Activated CD4-positive, alpha-beta T cell treated with anti-CD3 and anti-CD28 coated beads, Interleukin-2, amount 10 ng/mL, durations not matched to agents 24 days and 14 days (primary cell): ENCODE data around the gene WHRN. TPM values are rescaled to one million over a fixed set of nuclear protein-coding genes. Genes with fewer than 3 reads are reported as not detected.

Experiments
- DNase-seq: peaks from one replicate; pipeline ENCODE4 v3.0.0; 2022
- H3K27ac Mint-ChIP-seq: one replicate; pipeline ENCODE4 v1.8.0; 2022; ENCODE audit warnings: mild to moderate bottlenecking, mixed read lengths
- H3K27me3 Mint-ChIP-seq: one replicate; pipeline ENCODE4 v1.8.0; 2022; ENCODE audit warnings: mixed read lengths
- H3K36me3 Mint-ChIP-seq: one replicate; pipeline ENCODE4 v1.8.0; 2022; ENCODE audit warnings: low read depth, mild to moderate bottlenecking, mixed read lengths
- H3K4me1 Mint-ChIP-seq: one replicate; pipeline ENCODE4 v1.8.0; 2021; ENCODE audit warnings: mixed read lengths
- H3K4me3 Mint-ChIP-seq: one replicate; pipeline ENCODE4 v1.8.0; 2022; ENCODE audit warnings: mild to moderate bottlenecking, moderate library complexity, mixed read lengths
- H3K9me3 Mint-ChIP-seq: one replicate; pipeline ENCODE4 v1.8.0; 2021; ENCODE audit warnings: mixed read lengths
- intact Hi-C: fragments of 100-400 bp; cut with micrococcal nuclease; formaldehyde crosslinking; loops from one replicate; pipeline ENCODE4 v1.15.1; 2023
- total RNA-seq: library from RNA; stranded (reverse); gene quantifications from 2 replicates; pipeline ENCODE4 v1.2.3, GENCODE V29; 2022

WHRN gene
- total RNA-seq, 1 donor from 2014 or later: 2.0 TPM

- Mint-ChIP-seq H3K9me3 (no peaks in the 10 kb centered on the region), H3K4me1 (peaks cover 24% of the 10 kb centered on the region), H3K27me3 (no peaks in the 10 kb centered on the region), H3K27ac (no peak overlapping the region), H3K4me3 (no peak overlapping the region), H3K36me3 (no peaks in the 10 kb centered on the region)
- intact Hi-C loops: no loop called here
- no peak for DNase-seq
Observed at GRCh38 chr9:114480746-114481435, 24.4 kb downstream of the WHRN start.

- intact Hi-C loops: no loop called here
- Mint-ChIP-seq H3K4me1 (peaks cover 19% of the 10 kb centered on the region), H3K27me3 (no peaks in the 10 kb centered on the region), H3K4me3 (no peak overlapping the region), H3K9me3 (no peaks in the 10 kb centered on the region), H3K27ac (no peak overlapping the region), H3K36me3 (no peaks in the 10 kb centered on the region)
- DNase-seq: no peak
Observed at GRCh38 chr9:114478871-114479270, 26.4 kb downstream of the WHRN start.

GRCh38 chr9:114478459-114478858 is 26.8 kb downstream of the WHRN start:
- Mint-ChIP-seq H3K9me3 (no peaks in the 10 kb centered on the region), H3K27me3 (no peaks in the 10 kb centered on the region), H3K4me3 (no peak overlapping the region), H3K27ac (no peak overlapping the region), H3K4me1 (peaks cover 16% of the 10 kb centered on the region), H3K36me3 (no peaks in the 10 kb centered on the region)
- DNase-seq: no peak
- intact Hi-C loops: no loop called here

GRCh38 chr9:114477642-114478041 is 27.6 kb downstream of the WHRN start:
- Mint-ChIP-seq H3K4me3 (no peak overlapping the region), H3K27ac (no peak overlapping the region), H3K4me1 (peaks cover 16% of the 10 kb centered on the region), H3K9me3 (no peaks in the 10 kb centered on the region), H3K27me3 (no peaks in the 10 kb centered on the region), H3K36me3 (no peaks in the 10 kb centered on the region)
- no peak for DNase-seq
- intact Hi-C loops: no loop called here

DNA sequence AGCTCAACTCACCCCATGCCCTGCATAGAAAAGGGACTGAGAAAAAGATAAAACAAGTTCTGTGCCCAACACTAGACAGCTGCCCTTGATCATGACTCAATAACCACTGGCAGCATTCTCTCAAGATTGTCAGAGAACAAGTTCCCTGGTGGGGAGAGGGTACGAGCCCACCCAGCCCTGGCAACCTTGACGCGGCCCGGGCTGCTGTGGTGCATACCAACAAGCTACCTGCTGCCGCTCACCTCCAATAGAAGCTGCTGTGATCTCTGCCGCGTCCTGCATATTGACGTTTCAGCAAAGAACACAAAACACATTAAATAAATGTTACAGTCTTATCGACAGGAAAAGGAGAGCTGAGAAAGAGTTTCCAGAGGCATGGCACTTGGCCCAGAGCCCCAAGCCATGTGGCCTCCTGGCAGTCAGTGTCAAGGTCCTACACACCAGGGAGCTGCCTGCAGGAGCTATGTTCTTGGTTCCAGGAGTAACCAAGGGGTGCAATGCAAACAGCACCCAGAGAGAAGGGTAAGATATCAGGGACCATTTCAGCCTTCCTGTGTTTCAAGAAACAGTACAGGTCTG is 28.3 kb downstream of the WHRN start:
- no peaks in the 10 kb centered on the region for H3K27me3 Mint-ChIP-seq
- intact Hi-C loops: no loop called here
- no peak overlapping the region for H3K27ac Mint-ChIP-seq
- no peak overlapping the region for H3K4me3 Mint-ChIP-seq
- no peak for DNase-seq
- no peaks in the 10 kb centered on the region for H3K36me3 Mint-ChIP-seq
- peaks cover 16% of the 10 kb centered on the region for H3K4me1 Mint-ChIP-seq
- no peaks in the 10 kb centered on the region for H3K9me3 Mint-ChIP-seq

DNA sequence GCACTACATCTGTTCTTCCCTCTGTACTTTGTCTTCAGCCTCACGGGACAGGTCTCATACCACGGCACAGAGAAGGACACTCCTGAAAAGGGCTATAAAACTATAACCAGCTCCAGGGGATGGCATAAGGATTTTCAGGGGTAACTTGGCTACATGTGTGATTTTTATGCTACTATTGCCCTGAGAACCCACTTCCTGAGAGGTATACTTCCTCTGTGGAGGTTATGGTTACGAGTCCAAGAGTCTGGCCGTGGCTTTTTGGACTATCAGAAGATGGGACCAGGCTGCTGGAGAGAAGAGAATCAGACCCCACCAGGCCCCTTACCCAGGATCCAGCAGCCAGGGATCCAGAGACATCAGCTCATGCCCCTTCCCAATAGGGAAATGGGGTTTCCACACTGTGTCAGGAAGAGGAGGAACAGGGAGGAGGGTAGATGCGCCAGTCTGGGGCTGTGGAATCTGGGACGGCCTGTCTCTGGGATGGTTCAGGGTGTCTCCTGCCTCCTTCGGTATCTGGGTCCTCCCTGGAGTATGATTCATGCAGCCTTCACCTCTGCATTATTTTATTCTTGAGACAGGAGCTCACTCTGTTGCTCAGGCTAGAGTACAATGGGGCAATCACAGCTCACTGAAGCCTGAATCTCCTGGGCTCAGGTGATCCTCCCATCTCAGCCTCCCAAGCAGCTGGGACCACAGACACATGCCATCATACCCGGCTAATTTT is 29.7 kb downstream of the WHRN start:
- Mint-ChIP-seq H3K27ac (no peak overlapping the region), H3K4me1 (peaks cover 11% of the 10 kb centered on the region), H3K4me3 (no peak overlapping the region), H3K36me3 (no peaks in the 10 kb centered on the region), H3K9me3 (no peaks in the 10 kb centered on the region), H3K27me3 (no peaks in the 10 kb centered on the region)
- intact Hi-C loops: no loop called here
- DNase-seq: no peak

DNA sequence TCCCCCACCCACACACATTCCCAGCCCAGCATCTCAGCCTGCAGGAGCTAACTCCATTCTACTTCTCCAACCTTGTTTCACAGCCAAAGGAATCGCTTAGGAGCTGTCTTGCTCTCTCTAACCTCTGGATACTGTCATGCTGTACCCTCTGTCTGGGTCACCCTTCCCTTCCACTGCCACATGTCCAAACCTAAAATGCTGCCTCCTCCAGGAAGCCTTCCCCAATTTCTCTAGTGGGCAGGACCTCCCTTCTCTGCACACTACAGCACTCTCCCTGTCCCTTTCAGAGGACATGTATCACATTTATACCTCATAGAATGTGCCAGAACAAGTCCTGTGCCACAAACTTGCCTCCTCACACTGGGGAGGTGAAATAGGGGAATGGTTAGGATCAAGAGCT is 30.8 kb downstream of the WHRN start:
- H3K4me1 Mint-ChIP-seq: peaks cover 11% of the 10 kb centered on the region
- no peak overlapping the region for H3K4me3 Mint-ChIP-seq
- H3K27me3 Mint-ChIP-seq: no peaks in the 10 kb centered on the region
- H3K27ac Mint-ChIP-seq: peak overlapping the region; percentile 17
- H3K9me3 Mint-ChIP-seq: no peaks in the 10 kb centered on the region
- DNase-seq: no peak
- no peaks in the 10 kb centered on the region for H3K36me3 Mint-ChIP-seq
- intact Hi-C loops: no loop called here

DNA sequence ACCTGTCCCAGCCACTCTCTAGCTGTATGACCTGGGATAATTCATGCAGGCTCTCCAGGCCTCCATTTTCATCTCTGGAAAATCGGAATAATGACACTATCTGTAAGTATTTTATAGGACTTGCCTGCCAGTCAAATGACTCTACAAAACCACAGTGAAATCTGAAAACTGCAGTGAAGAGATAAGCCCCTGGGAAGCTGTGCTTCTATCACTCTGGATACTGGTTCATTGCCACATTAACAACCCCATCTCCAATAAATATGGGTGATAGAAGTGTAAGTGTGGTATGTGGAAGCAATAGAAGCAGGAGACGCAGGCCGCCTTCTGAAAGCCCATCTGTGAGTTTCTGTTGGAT is 31.8 kb downstream of the WHRN start:
- DNase-seq: no peak
- Mint-ChIP-seq H3K4me3 (no peak overlapping the region), H3K4me1 (peaks cover 11% of the 10 kb centered on the region), H3K27me3 (no peaks in the 10 kb centered on the region), H3K36me3 (no peaks in the 10 kb centered on the region), H3K27ac (no peak overlapping the region), H3K9me3 (no peaks in the 10 kb centered on the region)
- intact Hi-C loops: no loop called here

DNA sequence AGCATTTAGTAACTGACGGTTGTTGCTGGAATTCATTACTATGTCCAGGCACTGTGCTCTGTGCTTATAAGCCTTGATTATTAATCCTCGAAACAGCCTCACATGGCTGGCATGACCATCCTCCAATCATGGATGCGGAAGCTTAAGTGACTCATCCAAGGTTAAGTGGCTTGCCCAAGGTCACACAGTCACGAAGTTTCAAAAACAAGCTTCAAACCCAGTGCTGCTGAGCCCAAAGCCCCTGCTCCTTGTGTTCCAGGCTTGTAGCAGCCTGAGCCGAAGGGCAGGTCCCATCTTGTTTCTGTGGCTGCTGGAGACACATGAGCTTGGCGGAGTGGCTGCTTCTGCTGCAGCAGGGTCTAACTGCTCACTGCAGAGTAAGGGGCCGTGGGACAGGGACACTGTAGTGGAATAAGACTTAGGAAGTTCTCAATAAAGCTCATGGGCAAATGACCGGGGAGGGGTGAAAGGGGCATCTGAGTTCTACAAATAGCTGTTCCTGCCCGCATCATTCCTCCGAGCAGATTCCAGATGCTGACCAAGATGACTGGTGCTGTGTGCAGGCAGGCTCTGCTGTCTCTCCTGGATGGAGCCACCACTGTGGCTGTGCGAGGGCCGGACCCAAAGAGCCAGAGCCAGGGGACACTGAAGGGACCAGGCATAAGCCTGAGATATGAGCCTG is 32.4 kb downstream of the WHRN start:
- H3K4me3 Mint-ChIP-seq: no peak overlapping the region
- intact Hi-C loops: no loop called here
- peaks cover 11% of the 10 kb centered on the region for H3K4me1 Mint-ChIP-seq
- no peaks in the 10 kb centered on the region for H3K9me3 Mint-ChIP-seq
- H3K27me3 Mint-ChIP-seq: no peaks in the 10 kb centered on the region
- H3K27ac Mint-ChIP-seq: no peak overlapping the region
- no peak for DNase-seq
- H3K36me3 Mint-ChIP-seq: no peaks in the 10 kb centered on the region

GRCh38 chr9:114471157-114471556 is 34.1 kb downstream of the WHRN start:
- DNase-seq: no peak
- H3K27ac Mint-ChIP-seq: no peak overlapping the region
- H3K4me1 Mint-ChIP-seq: peaks cover 11% of the 10 kb centered on the region
- no peaks in the 10 kb centered on the region for H3K36me3 Mint-ChIP-seq
- intact Hi-C loops: no loop called here
- H3K27me3 Mint-ChIP-seq: no peaks in the 10 kb centered on the region
- H3K9me3 Mint-ChIP-seq: no peaks in the 10 kb centered on the region
- no peak overlapping the region for H3K4me3 Mint-ChIP-seq

DNA sequence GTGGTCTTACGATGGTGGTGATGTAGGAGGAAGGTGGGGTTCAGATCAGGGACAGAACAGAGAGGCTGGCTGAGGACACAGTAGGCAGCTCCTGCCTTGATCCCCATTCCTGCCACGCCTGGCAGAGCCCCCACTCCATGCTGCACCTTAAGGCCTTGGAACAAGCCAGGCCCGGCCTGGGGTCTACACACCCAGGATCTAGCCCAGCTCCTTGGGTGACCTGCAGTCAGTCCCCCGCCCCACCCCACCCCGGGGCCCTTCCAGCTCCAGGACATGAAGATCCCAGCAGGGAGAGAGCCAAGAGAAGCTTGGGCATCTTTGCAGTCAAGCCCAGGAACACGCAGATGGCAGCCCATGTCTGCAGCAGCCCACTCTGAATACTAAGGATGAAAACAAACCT is 34.7 kb downstream of the WHRN start:
- Mint-ChIP-seq H3K4me3 (no peak overlapping the region), H3K9me3 (no peaks in the 10 kb centered on the region), H3K4me1 (peaks cover 10% of the 10 kb centered on the region), H3K27me3 (no peaks in the 10 kb centered on the region), H3K27ac (no peak overlapping the region), H3K36me3 (no peaks in the 10 kb centered on the region)
- no peak for DNase-seq
- intact Hi-C loops: no loop called here

DNA sequence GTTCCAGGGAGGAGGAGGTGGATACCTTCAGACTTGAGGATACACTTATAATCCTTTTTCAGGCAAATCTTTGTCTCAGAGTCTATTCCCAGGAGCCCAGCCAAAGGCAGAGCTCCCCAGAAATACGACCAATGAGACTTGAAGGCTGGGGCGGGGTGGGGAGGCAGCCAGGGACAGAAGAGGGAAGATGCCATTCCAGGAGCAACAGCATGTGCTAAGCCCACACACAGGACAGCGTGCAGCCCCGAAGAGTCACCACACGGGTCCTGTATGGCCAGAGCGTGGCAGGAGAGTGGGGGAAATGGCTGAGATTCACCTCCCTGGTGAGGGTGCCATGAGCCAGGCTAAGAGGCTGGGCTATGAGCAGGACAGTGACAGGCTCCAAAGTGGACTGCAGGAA is 35.2 kb downstream of the WHRN start:
- Mint-ChIP-seq H3K9me3 (no peaks in the 10 kb centered on the region), H3K4me1 (peaks cover 8% of the 10 kb centered on the region), H3K27me3 (no peaks in the 10 kb centered on the region), H3K36me3 (no peaks in the 10 kb centered on the region), H3K27ac (no peak overlapping the region), H3K4me3 (no peak overlapping the region)
- no peak for DNase-seq
- intact Hi-C loops: no loop called here

DNA sequence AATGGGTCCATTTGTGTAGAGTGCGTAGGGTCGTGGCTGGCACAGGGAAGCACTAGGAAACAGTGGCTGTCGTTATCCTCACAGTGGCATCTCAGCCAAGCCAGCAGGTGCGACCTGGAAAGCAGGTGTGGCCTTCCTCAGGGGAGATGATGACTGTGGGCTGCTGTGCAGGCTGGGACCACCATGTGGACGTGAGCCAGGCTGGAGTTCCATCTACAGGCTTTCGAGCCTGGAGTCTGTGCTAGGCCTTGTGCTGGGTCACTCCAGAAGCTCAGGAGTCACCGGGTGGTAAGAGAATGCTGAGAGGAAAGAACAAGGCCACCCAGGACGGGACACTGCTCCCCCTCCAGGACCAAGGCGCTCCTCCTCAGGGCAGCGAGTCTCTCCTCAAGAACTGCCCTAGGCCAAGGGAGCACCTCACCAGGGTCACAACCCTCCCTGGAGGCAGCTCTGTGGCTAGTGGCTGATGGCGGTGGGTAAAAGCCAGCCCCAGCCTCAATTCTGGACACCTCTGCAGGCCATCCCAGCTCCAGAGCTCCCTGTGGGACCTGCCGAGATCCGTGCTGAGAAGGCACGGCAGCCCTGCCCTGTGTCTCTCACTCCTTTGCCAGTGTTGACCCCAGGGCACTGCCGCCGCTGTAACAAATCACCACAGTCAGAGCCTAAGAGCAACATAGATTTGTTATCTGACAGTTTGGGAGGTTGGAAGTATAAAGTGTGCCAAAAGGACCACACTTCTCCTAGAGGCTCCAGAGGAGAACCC is 36.0 kb downstream of the WHRN start:
- no peaks in the 10 kb centered on the region for H3K27me3 Mint-ChIP-seq
- no peaks in the 10 kb centered on the region for H3K9me3 Mint-ChIP-seq
- H3K4me3 Mint-ChIP-seq: no peak overlapping the region
- no peak overlapping the region for H3K27ac Mint-ChIP-seq
- DNase-seq: no peak
- intact Hi-C loops: no loop called here
- peaks cover 6% of the 10 kb centered on the region for H3K4me1 Mint-ChIP-seq
- H3K36me3 Mint-ChIP-seq: no peaks in the 10 kb centered on the region

GRCh38 chr9:114467910-114468309 is 37.4 kb downstream of the WHRN start:
- Mint-ChIP-seq H3K4me3 (no peak overlapping the region), H3K27ac (no peak overlapping the region)

More at GRCh38 chr9:114467910-114468309, 37.4 kb downstream of the WHRN start:
- intact Hi-C loops: no loop called here
- DNase-seq: no peak
- H3K9me3 Mint-ChIP-seq: no peaks in the 10 kb centered on the region
- no peaks in the 10 kb centered on the region for H3K36me3 Mint-ChIP-seq
- H3K4me1 Mint-ChIP-seq: peaks cover 4% of the 10 kb centered on the region
- no peaks in the 10 kb centered on the region for H3K27me3 Mint-ChIP-seq
